Measurements from ENCODE around the gene SENP1. TPM values are rescaled to one million over a fixed set of nuclear protein-coding genes. Genes with fewer than 3 reads are reported as not detected.

The SENP1 gene
- total RNA-seq, 2 donors from 2014 or later: 11.5 to 49.6 TPM

- no peaks in the 10 kb centered on the region for H3K36me3 ChIP-seq
- TF ChIP-seq POLR2A (IDR thresholded peaks at IDR 0.05): no peak
- no peak for TF ChIP-seq POLR2AphosphoS5 (IDR thresholded peaks at IDR 0.05)
- TF ChIP-seq CTCF (IDR thresholded peaks at IDR 0.05): no peak
- DNase-seq (ENCODE audit: low spot score): no peak
- peaks cover 9% of the 10 kb centered on the region for H3K4me1 ChIP-seq (replicated peaks)
- 76% methylated on average over 4 of the region's 4 CpGs for WGBS
- no peak overlapping the region for H3K4me3 ChIP-seq
- no peaks in the 10 kb centered on the region for H3K9me3 ChIP-seq
- no peaks in the 10 kb centered on the region for H3K27me3 ChIP-seq (replicated peaks; ENCODE audit: insufficient read depth)
- H3K27ac ChIP-seq: no peak overlapping the region
- intact Hi-C loops (cut with DNase I): no loop called here
Measured at GRCh38 chr12:48018618-48018995, 87.3 kb downstream of the SENP1 start.

GRCh38 chr12:48017921-48018617, 87.8 kb downstream of the SENP1 start:
- H3K27ac ChIP-seq: no peak overlapping the region
- H3K36me3 ChIP-seq: no peaks in the 10 kb centered on the region
- no peak overlapping the region for H3K4me3 ChIP-seq
- intact Hi-C loops (cut with DNase I): no loop called here
- TF ChIP-seq POLR2A (IDR thresholded peaks at IDR 0.05) (no peak), POLR2AphosphoS5 (IDR thresholded peaks at IDR 0.05) (no peak)
- peaks cover 8% of the 10 kb centered on the region for H3K4me1 ChIP-seq (replicated peaks)
- H3K27me3 ChIP-seq (replicated peaks; ENCODE audit: insufficient read depth): no peaks in the 10 kb centered on the region
- no peaks in the 10 kb centered on the region for H3K9me3 ChIP-seq
- 79% methylated on average over 4 of the region's 4 CpGs for WGBS
- no peak for DNase-seq (ENCODE audit: low spot score)

- Histone ChIP-seq H3K4me3 (no peak overlapping the region), H3K9me3 (no peaks in the 10 kb centered on the region), H3K4me1 (replicated peaks) (peaks cover 4% of the 10 kb centered on the region), H3K27me3 (replicated peaks; ENCODE audit: insufficient read depth) (no peaks in the 10 kb centered on the region), H3K36me3 (no peaks in the 10 kb centered on the region), H3K27ac (no peak overlapping the region)
- intact Hi-C loops (cut with DNase I): no loop called here
- no peak for DNase-seq (ENCODE audit: low spot score)
- WGBS: 64% methylated on average over 5 of the region's 5 CpGs
- TF ChIP-seq POLR2A (IDR thresholded peaks at IDR 0.05) (no peak), POLR2AphosphoS5 (IDR thresholded peaks at IDR 0.05) (no peak), CTCF (IDR thresholded peaks at IDR 0.05) (no peak)
Measured at GRCh38 chr12:48017496-48017895, 88.4 kb downstream of the SENP1 start.

GRCh38 chr12:48016373-48017020, 89.4 kb downstream of the SENP1 start:
- WGBS: 77% methylated on average over 8 of the region's 8 CpGs
- Histone ChIP-seq H3K4me3 (no peak overlapping the region), H3K9me3 (no peaks in the 10 kb centered on the region), H3K36me3 (no peaks in the 10 kb centered on the region), H3K27ac (no peak overlapping the region), H3K27me3 (replicated peaks; ENCODE audit: insufficient read depth) (no peaks in the 10 kb centered on the region), H3K4me1 (replicated peaks) (no peaks in the 10 kb centered on the region)
- DNase-seq (ENCODE audit: low spot score): no peak
- TF ChIP-seq POLR2AphosphoS5 (IDR thresholded peaks at IDR 0.05): no peak
- TF ChIP-seq CTCF (IDR thresholded peaks at IDR 0.05): no peak
- TF ChIP-seq POLR2A (IDR thresholded peaks at IDR 0.05): no peak
- intact Hi-C loops (cut with DNase I): no loop called here

- 92% methylated on average over 7 of the region's 7 CpGs for WGBS
- no peaks in the 10 kb centered on the region for H3K9me3 ChIP-seq
- no peak overlapping the region for H3K27ac ChIP-seq
- no peak overlapping the region for H3K4me3 ChIP-seq
- no peak for DNase-seq (ENCODE audit: low spot score)
- TF ChIP-seq POLR2AphosphoS5 (IDR thresholded peaks at IDR 0.05) (no peak), POLR2A (IDR thresholded peaks at IDR 0.05) (no peak), CTCF (IDR thresholded peaks at IDR 0.05) (no peak)
- H3K36me3 ChIP-seq: no peaks in the 10 kb centered on the region
- H3K27me3 ChIP-seq (replicated peaks; ENCODE audit: insufficient read depth): no peaks in the 10 kb centered on the region
- intact Hi-C loops (cut with DNase I): no loop called here
- H3K4me1 ChIP-seq (replicated peaks): no peaks in the 10 kb centered on the region
Measured at GRCh38 chr12:48015954-48016353, 89.9 kb downstream of the SENP1 start.

All from prostate gland (tissue), 2 donors.